Calu3 (cell line): ENCODE measurements around the gene DISP3. TPM values are rescaled to one million over a fixed set of nuclear protein-coding genes. Genes with fewer than 3 reads are reported as not detected.

Source experiments
- BruUV-seq: library from RNA; stranded (reverse); fragments of 400-500 nt; replicated peaks from 2 replicates; lab custom pipeline; 2021; lab: Mats Ljungman, UMichigan
- CTCF ChIA-PET: fragments of 300-600 bp; sonication (Branson Sonifier 250); formaldehyde crosslinking; loops from one replicate; lab custom pipeline; 2022; ENCODE audit warnings: antibody characterized with exemption; lab: Charles Lee
- DNase-seq: peaks from one replicate; pipeline ENCODE4 v3.0.0; 2022
- H3K27ac Mint-ChIP-seq: one replicate; pipeline ENCODE4 v1.8.0; 2022; ENCODE audit warnings: mixed read lengths; ENCODE audit not compliant: unreplicated experiment
- H3K27me3 Mint-ChIP-seq: one replicate; pipeline ENCODE4 v1.8.0; 2022; ENCODE audit warnings: mixed read lengths; ENCODE audit not compliant: unreplicated experiment
- H3K36me3 Mint-ChIP-seq: one replicate; pipeline ENCODE4 v1.8.0; 2022; ENCODE audit warnings: mild to moderate bottlenecking, moderate library complexity, mixed read lengths; ENCODE audit not compliant: insufficient read depth, unreplicated experiment
- H3K4me1 Mint-ChIP-seq: one replicate; pipeline ENCODE4 v1.8.0; 2022; ENCODE audit warnings: mild to moderate bottlenecking, low read depth, mixed read lengths; ENCODE audit not compliant: unreplicated experiment
- H3K4me3 Mint-ChIP-seq: one replicate; pipeline ENCODE4 v1.8.0; 2022; ENCODE audit warnings: mild to moderate bottlenecking, low read depth, moderate library complexity, mixed read lengths; ENCODE audit not compliant: unreplicated experiment
- H3K9me3 Mint-ChIP-seq: one replicate; pipeline ENCODE4 v1.8.0; 2022; ENCODE audit warnings: low read depth, mixed read lengths; ENCODE audit not compliant: unreplicated experiment
- intact Hi-C: fragments of 100-400 bp; cut with micrococcal nuclease; formaldehyde crosslinking; loops from one replicate; pipeline ENCODE4 v1.10.0; 2022; ENCODE audit not compliant: unreplicated experiment
- total RNA-seq: library from RNA; stranded (reverse); gene quantifications from 2 replicates; pipeline ENCODE4 v1.2.3, GENCODE V29; 2022
- TF ChIP-seq, protein P1 (sequence below): fragments of 200-600 bp; IDR thresholded peaks from one replicate; pipeline ENCODE4 v1.8.0; 2022; ENCODE audit warnings: antibody characterized with exemption; ENCODE audit not compliant: unreplicated experiment

Gene DISP3
- total RNA-seq, 1 experiment from 2014 or later = 1.3 TPM

DNA sequence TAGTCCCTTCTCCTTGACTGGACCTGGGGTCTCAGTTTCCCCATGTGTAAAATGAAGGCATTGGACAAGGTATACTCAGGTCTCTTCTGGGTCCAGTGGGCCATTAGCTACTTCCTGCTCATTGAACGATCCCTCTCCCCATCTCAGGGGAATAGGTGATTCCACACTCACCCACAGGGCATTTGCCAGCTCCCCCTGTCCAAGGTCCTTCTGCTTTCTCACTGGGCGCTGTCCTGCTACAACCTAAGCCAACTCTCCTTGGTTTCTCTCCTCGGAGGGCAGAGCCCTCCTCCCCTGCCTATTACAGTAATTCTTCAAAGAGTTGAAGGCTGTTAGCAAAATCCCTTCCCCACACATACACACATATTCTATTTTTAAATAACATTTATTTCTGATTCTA, 16.6 kb downstream of the DISP3 start:
- intact Hi-C loops = no loop called here
- H3K4me3 Mint-ChIP-seq = no peak overlapping the region
- DNase-seq = no peak
- no TSS peak for BruUV-seq
- H3K9me3 Mint-ChIP-seq = no peaks in the 10 kb centered on the region
- no peak overlapping the region for H3K27ac Mint-ChIP-seq
- TF ChIP-seq, protein P1, sequence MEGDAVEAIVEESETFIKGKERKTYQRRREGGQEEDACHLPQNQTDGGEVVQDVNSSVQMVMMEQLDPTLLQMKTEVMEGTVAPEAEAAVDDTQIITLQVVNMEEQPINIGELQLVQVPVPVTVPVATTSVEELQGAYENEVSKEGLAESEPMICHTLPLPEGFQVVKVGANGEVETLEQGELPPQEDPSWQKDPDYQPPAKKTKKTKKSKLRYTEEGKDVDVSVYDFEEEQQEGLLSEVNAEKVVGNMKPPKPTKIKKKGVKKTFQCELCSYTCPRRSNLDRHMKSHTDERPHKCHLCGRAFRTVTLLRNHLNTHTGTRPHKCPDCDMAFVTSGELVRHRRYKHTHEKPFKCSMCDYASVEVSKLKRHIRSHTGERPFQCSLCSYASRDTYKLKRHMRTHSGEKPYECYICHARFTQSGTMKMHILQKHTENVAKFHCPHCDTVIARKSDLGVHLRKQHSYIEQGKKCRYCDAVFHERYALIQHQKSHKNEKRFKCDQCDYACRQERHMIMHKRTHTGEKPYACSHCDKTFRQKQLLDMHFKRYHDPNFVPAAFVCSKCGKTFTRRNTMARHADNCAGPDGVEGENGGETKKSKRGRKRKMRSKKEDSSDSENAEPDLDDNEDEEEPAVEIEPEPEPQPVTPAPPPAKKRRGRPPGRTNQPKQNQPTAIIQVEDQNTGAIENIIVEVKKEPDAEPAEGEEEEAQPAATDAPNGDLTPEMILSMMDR = no peak
- CTCF ChIA-PET = interaction anchor here (0.6 to 1.0 kb wide), 3 partner anchors 10 to 177 kb away, joined by 3 to 4 read pairs (median 3); no protein-coding TSS in a partner anchor
- H3K4me1 Mint-ChIP-seq = no peaks in the 10 kb centered on the region
- H3K36me3 Mint-ChIP-seq = no peaks in the 10 kb centered on the region
- H3K27me3 Mint-ChIP-seq = peaks cover 52% of the 10 kb centered on the region

DNA sequence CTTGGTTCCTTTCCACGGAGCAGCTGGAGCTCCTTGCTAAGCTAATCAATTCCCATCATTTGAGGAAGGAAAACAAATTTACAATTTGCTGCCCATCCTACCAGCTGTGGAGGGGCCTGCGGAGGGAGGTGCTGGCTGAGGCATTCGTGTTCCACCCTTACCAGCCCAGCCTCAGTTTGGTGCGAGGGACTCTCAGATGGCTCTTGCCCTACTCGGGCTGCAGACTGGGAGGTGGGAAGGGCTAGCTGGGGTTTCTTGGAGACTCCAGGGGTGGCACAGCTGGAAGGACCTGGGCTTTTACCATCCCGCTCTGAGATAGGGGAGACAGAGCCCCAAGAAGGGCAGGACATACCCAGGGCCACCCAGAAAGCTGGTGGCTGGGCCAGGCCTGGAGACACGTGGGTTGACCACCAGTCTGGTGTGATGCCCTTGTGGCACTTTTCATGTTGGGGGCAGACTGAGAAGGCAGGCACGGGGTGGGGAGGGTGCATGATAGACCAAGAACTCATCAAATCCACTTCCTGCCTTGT, 17.7 kb downstream of the DISP3 start:
- Mint-ChIP-seq H3K36me3 (no peaks in the 10 kb centered on the region), H3K4me3 (no peak overlapping the region), H3K4me1 (no peaks in the 10 kb centered on the region), H3K27ac (no peak overlapping the region), H3K9me3 (no peaks in the 10 kb centered on the region), H3K27me3 (peaks cover 52% of the 10 kb centered on the region)
- TF ChIP-seq, protein P1 = no peak
- intact Hi-C loops = no loop called here
- CTCF ChIA-PET = interaction anchor here (1.0 kb wide), 1 partner anchor 11 kb away, joined by 3 read pairs; no protein-coding TSS in a partner anchor
- BruUV-seq = no TSS peak
- no peak for DNase-seq

DNA sequence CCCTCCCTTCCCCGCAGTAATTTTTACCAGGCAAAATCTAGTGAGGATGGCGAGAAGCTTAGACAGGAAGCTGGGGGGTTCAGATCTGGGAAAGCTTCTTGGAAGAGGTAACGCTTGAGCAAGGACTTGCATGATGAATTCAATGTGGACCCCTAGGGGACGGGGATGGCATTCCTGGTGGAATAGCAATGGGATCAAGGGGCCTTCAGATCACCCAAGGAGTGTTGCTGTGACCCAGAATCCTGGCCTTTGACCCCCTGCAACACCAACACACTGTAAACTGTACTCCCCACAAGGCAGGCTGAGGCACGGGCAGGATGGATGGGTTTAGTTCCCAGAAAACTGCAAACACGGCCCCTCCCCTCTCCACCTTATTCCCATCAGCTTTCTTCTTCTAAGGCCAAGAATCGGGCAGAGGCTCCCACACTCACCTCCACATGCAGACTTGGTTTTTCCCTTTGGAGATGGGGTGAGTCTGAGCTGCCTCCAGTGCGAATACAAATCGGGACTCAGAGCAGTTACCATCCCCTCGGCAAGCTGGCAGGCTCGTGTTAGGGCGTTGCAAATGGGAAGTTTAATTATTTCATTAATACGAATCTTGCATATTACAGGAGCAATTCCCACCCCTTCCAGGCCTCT, 20.1 kb downstream of the DISP3 start:
- TF ChIP-seq, protein P1 = no peak
- Mint-ChIP-seq H3K4me1 (no peaks in the 10 kb centered on the region), H3K36me3 (no peaks in the 10 kb centered on the region), H3K9me3 (peaks cover 4% of the 10 kb centered on the region), H3K4me3 (no peak overlapping the region), H3K27ac (no peak overlapping the region), H3K27me3 (peaks cover 46% of the 10 kb centered on the region)
- intact Hi-C loops = no loop called here
- BruUV-seq = no TSS peak
- CTCF ChIA-PET = no interaction called here
- no peak for DNase-seq

DNA sequence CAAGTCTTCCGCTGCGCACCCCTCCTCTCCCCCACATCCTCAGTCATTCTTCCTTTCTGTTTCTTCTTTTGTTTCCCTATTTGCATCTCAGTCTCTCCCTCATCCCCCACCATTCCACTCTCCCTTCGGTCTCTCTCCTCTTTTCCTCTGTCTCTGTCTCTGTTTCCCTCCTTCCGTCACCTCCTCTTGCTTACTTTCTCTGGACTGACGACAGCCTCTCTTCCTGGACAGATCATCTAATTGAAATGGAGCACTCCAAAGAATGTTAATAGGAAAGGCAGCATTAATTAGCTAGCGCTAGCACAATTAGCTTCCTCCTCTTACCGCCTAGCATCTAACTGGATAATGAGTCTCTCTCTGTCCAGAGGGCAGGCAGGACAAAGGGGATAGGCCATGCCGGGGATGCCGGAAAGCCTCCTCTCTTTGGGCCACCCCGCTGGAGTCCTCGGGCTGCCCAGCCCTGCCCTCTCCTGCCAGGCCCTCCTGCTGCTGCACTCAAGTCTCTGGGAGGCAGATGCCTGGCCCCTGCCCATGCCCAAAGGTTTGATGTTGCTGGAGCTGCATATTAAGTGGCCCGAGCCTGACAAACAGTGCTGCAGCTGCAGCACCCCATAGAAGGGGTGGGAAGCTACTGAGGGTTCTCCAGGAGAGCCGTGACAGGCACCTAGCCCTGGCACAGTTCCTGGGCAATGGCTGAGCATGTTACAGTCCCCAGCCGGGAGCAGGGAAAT, 20.8 kb downstream of the DISP3 start:
- intact Hi-C loops = no loop called here
- TF ChIP-seq, protein P1 = no peak
- no peak for DNase-seq
- no peaks in the 10 kb centered on the region for H3K36me3 Mint-ChIP-seq
- no peak overlapping the region for H3K27ac Mint-ChIP-seq
- no TSS peak for BruUV-seq
- H3K4me1 Mint-ChIP-seq = no peaks in the 10 kb centered on the region
- peaks cover 4% of the 10 kb centered on the region for H3K9me3 Mint-ChIP-seq
- CTCF ChIA-PET = no interaction called here
- H3K27me3 Mint-ChIP-seq = peaks cover 43% of the 10 kb centered on the region
- no peak overlapping the region for H3K4me3 Mint-ChIP-seq
